Mesenchymal stem cell (in vitro differentiated cells and primary cell): Measurements from ENCODE around the gene CD40LG.

Experiments used
- DNase-seq: peaks from one replicate; pipeline ENCODE4 v3.0.0-alpha.2; 2013
- H2AFZ ChIP-seq: one replicate; pipeline ENCODE4 v1.6.1; 2013; ENCODE audit warnings: low read depth, mild to moderate bottlenecking, control low read depth, inconsistent platforms, low read length, moderate library complexity
- H2AK5ac ChIP-seq: 2 replicates; pipeline ENCODE4 v1.6.1; 2013; ENCODE audit warnings: low read length, moderate library complexity, mild to moderate bottlenecking, inconsistent platforms; ENCODE audit not compliant: severe bottlenecking
- H2BK120ac ChIP-seq: one replicate; pipeline ENCODE4 v1.6.1; 2013; ENCODE audit warnings: low read depth, mild to moderate bottlenecking, inconsistent platforms, low read length, moderate library complexity
- H2BK12ac ChIP-seq, 2 experiments: one replicate each; pipeline ENCODE4 v1.6.1; 2013; ENCODE audit warnings: inconsistent platforms in 2 of 2, low read length in 2 of 2, mild to moderate bottlenecking in 2 of 2, moderate library complexity in 2 of 2, control low read depth in 1 of 2
- H2BK15ac ChIP-seq: one replicate; pipeline ENCODE4 v1.6.1; 2013; ENCODE audit warnings: mild to moderate bottlenecking, low read depth, inconsistent platforms; ENCODE audit not compliant: poor library complexity, severe bottlenecking
- H2BK5ac ChIP-seq: 2 replicates; pipeline ENCODE4 v1.6.1; 2013; ENCODE audit warnings: low read depth, mild to moderate bottlenecking, low read length, control low read depth, inconsistent platforms; ENCODE audit not compliant: poor library complexity, severe bottlenecking
- H3K14ac ChIP-seq, 2 experiments: one replicate each; pipeline ENCODE4 v1.6.1; 2013; ENCODE audit warnings: inconsistent platforms in 2 of 2, low read length in 2 of 2, control low read depth in 1 of 2, mild to moderate bottlenecking in 1 of 2, moderate library complexity in 1 of 2
- H3K18ac ChIP-seq, 2 experiments: one replicate each; pipeline ENCODE4 v1.6.1; 2013; ENCODE audit warnings: inconsistent platforms in 2 of 2, low read length in 2 of 2, control low read depth in 1 of 2, low read depth in 1 of 2, mild to moderate bottlenecking in 1 of 2
- H3K23ac ChIP-seq, 2 experiments: one replicate each; pipeline ENCODE4 v1.6.1; 2013; ENCODE audit warnings: inconsistent platforms in 2 of 2, low read length in 2 of 2, mild to moderate bottlenecking in 2 of 2, moderate library complexity in 2 of 2, control low read depth in 1 of 2
- H3K27ac ChIP-seq: 2 replicates; pipeline ENCODE4 v1.5.1; 2013; ENCODE audit warnings: mild to moderate bottlenecking, moderate library complexity, low read length, control low read depth, inconsistent platforms; ENCODE audit not compliant: poor library complexity, severe bottlenecking
- H3K27me3 ChIP-seq, 2 experiments: 2 replicates each; pipeline versions ENCODE4 v1.6.1 to v1.7.0; 2013; ENCODE audit warnings: low read length in 2 of 2, mild to moderate bottlenecking in 2 of 2, moderate library complexity in 2 of 2, control low read depth in 1 of 2, inconsistent platforms in 1 of 2; ENCODE audit not compliant: control insufficient read depth in 1 of 2, insufficient read depth in 1 of 2
- H3K36me3 ChIP-seq, 2 experiments: 2 replicates each; pipeline versions ENCODE4 v1.6.1 to v1.7.0; 2013; ENCODE audit warnings: low read length in 2 of 2, control low read depth in 1 of 2, inconsistent platforms in 1 of 2, low read depth in 1 of 2, mild to moderate bottlenecking in 1 of 2; ENCODE audit not compliant: insufficient read depth in 2 of 2, control insufficient read depth in 1 of 2
- H3K4ac ChIP-seq, 2 experiments: one replicate each; pipeline ENCODE4 v1.6.1; 2013; ENCODE audit warnings: inconsistent platforms in 2 of 2, low read length in 2 of 2, mild to moderate bottlenecking in 2 of 2, moderate library complexity in 2 of 2, control low read depth in 1 of 2, low read depth in 1 of 2
- H3K4me1 ChIP-seq: 2 replicates; pipeline ENCODE4 v1.6.1; 2013; ENCODE audit warnings: low read depth, low read length, control low read depth; ENCODE audit not compliant: control insufficient read depth, insufficient read depth
- H3K4me2 ChIP-seq: 2 replicates; pipeline ENCODE4 v1.6.1; 2013; ENCODE audit warnings: low read length, mild to moderate bottlenecking, inconsistent platforms; ENCODE audit not compliant: poor library complexity, severe bottlenecking
- H3K4me3 ChIP-seq, 2 experiments: 2 replicates each; pipeline versions ENCODE4 v1.5.1 to v1.7.0; 2013; ENCODE audit warnings: low read length in 2 of 2, mild to moderate bottlenecking in 2 of 2, control low read depth in 1 of 2, low read depth in 1 of 2; ENCODE audit not compliant: insufficient read depth in 1 of 2
- H3K79me1 ChIP-seq: replicated peaks from 2 replicates; pipeline ENCODE4 v1.6.1; 2013; ENCODE audit warnings: mild to moderate bottlenecking, control low read depth, low read length, inconsistent platforms; ENCODE audit not compliant: poor library complexity, severe bottlenecking
- H3K9ac ChIP-seq: 2 replicates; pipeline ENCODE4 v1.7.0; 2013; ENCODE audit warnings: mild to moderate bottlenecking, low read length, moderate library complexity
- H3K9me3 ChIP-seq: 2 replicates; pipeline ENCODE4 v1.7.0; 2013; ENCODE audit warnings: mild to moderate bottlenecking, low read length; ENCODE audit not compliant: control insufficient read depth
- H4K8ac ChIP-seq: one replicate; pipeline ENCODE4 v1.6.1; 2013; ENCODE audit warnings: inconsistent platforms, mild to moderate bottlenecking, low read length, moderate library complexity
- H4K91ac ChIP-seq: one replicate; pipeline ENCODE4 v1.6.1; 2013; ENCODE audit warnings: mild to moderate bottlenecking, low read length, inconsistent platforms
- WGBS: methylation state at CpG from one replicate; pipeline ENCODE4 v1.1.7; 2013; ENCODE audit warnings: mixed read lengths; 5-methylcytosine and 5-hydroxymethylcytosine counted together

The CD40LG gene

GRCh38 chrX:136658151-136658550 is 10.2 kb downstream of the CD40LG start:
- WGBS: 70% methylated on average over 3 of the region's 5 CpGs
- no peak overlapping the region for H2BK120ac ChIP-seq
- H2BK15ac ChIP-seq: no peak overlapping the region
- H3K36me3 ChIP-seq: no peaks in the 10 kb centered on the region
- no peaks in the 10 kb centered on the region for H3K79me1 ChIP-seq
- H3K9me3 ChIP-seq: no peaks in the 10 kb centered on the region
- no peak for DNase-seq
- no peak overlapping the region for H3K4ac ChIP-seq
- H3K4me2 ChIP-seq: no peak overlapping the region
- H2AK5ac ChIP-seq: no peak overlapping the region
- no peak overlapping the region for H3K4me3 ChIP-seq
- no peak overlapping the region for H3K27ac ChIP-seq
- H3K9ac ChIP-seq: no peak overlapping the region
- peaks cover 0 to 21% of the 10 kb centered on the region in 2 experiments for H3K27me3 ChIP-seq
- no peak overlapping the region for H2BK12ac ChIP-seq
- no peak overlapping the region for H3K14ac ChIP-seq
- no peak overlapping the region for H2BK5ac ChIP-seq
- H3K23ac ChIP-seq: no peak overlapping the region
- H4K91ac ChIP-seq: no peak overlapping the region
- no peak overlapping the region for H4K8ac ChIP-seq
- H3K18ac ChIP-seq: no peak overlapping the region
- no peak overlapping the region for H2AFZ ChIP-seq
- no peaks in the 10 kb centered on the region for H3K4me1 ChIP-seq

GRCh38 chrX:136659174-136659573 is 11.2 kb downstream of the CD40LG start:
- H3K23ac ChIP-seq: no peak overlapping the region
- H3K36me3 ChIP-seq: peaks cover 0 to under 1% of the 10 kb centered on the region in 2 experiments
- H2BK15ac ChIP-seq: no peak overlapping the region
- H2BK5ac ChIP-seq: no peak overlapping the region
- 96% methylated on average over 7 of the region's 9 CpGs for WGBS
- H3K79me1 ChIP-seq: no peaks in the 10 kb centered on the region
- no peak overlapping the region for H2BK120ac ChIP-seq
- H2BK12ac ChIP-seq: no peak overlapping the region
- H2AFZ ChIP-seq: no peak overlapping the region
- no peak overlapping the region for H3K9ac ChIP-seq
- H3K4me3 ChIP-seq: no peak overlapping the region
- H3K27ac ChIP-seq: no peak overlapping the region
- peaks cover 0 to 21% of the 10 kb centered on the region in 2 experiments for H3K27me3 ChIP-seq
- H3K4ac ChIP-seq: no peak overlapping the region
- H3K9me3 ChIP-seq: peaks cover 6% of the 10 kb centered on the region
- no peak overlapping the region for H3K18ac ChIP-seq
- H3K4me1 ChIP-seq: no peaks in the 10 kb centered on the region
- H4K8ac ChIP-seq: no peak overlapping the region
- no peak for DNase-seq
- no peak overlapping the region for H3K4me2 ChIP-seq
- H4K91ac ChIP-seq: no peak overlapping the region
- H3K14ac ChIP-seq: no peak overlapping the region
- no peak overlapping the region for H2AK5ac ChIP-seq

- Histone ChIP-seq H4K91ac (no peak overlapping the region), H2BK15ac (no peak overlapping the region), H3K9ac (no peak overlapping the region), H4K8ac (no peak overlapping the region), H2AK5ac (no peak overlapping the region), H3K36me3 (peaks cover 0 to 7% of the 10 kb centered on the region in 2 experiments), H3K18ac (no peak overlapping the region), H2BK12ac (no peak overlapping the region), H3K27ac (no peak overlapping the region), H3K23ac (no peak overlapping the region), H2AFZ (no peak overlapping the region), H3K9me3 (peaks cover 19% of the 10 kb centered on the region), H3K4me2 (no peak overlapping the region), H3K4me1 (no peaks in the 10 kb centered on the region), H2BK120ac (no peak overlapping the region), H3K79me1 (no peaks in the 10 kb centered on the region), H3K4me3 (no peak overlapping the region), H2BK5ac (no peak overlapping the region), H3K27me3 (peaks cover 0 to 21% of the 10 kb centered on the region in 2 experiments), H3K4ac (no peak overlapping the region), H3K14ac (no peak overlapping the region)
- WGBS: 79% methylated on average over 1 of the region's 1 CpG
- no peak for DNase-seq
These were observed 12.9 kb downstream of the CD40LG start for GRCh38 chrX:136660896-136661295.

GRCh38 chrX:136662104-136662503 is 14.1 kb downstream of the CD40LG start:
- no peak overlapping the region for H3K27ac ChIP-seq
- no peak overlapping the region for H4K8ac ChIP-seq
- WGBS: 56% methylated on average over 2 of the region's 2 CpGs
- H3K79me1 ChIP-seq: no peaks in the 10 kb centered on the region
- H3K4me2 ChIP-seq: no peak overlapping the region
- peak; percentile 0 for DNase-seq
- H2BK120ac ChIP-seq: no peak overlapping the region
- no peak overlapping the region for H2BK5ac ChIP-seq
- H3K9me3 ChIP-seq: peaks cover 19% of the 10 kb centered on the region
- no peak overlapping the region for H3K23ac ChIP-seq
- H3K18ac ChIP-seq: no peak overlapping the region
- peaks cover 0 to 17% of the 10 kb centered on the region in 2 experiments for H3K27me3 ChIP-seq
- no peak overlapping the region for H2BK12ac ChIP-seq
- no peak overlapping the region for H2AK5ac ChIP-seq
- H3K4ac ChIP-seq: no peak overlapping the region
- no peak overlapping the region for H4K91ac ChIP-seq
- H3K4me1 ChIP-seq: no peaks in the 10 kb centered on the region
- H3K9ac ChIP-seq: no peak overlapping the region
- no peak overlapping the region for H2AFZ ChIP-seq
- no peak overlapping the region for H2BK15ac ChIP-seq
- no peak overlapping the region for H3K14ac ChIP-seq
- peaks cover 0 to 14% of the 10 kb centered on the region in 2 experiments for H3K36me3 ChIP-seq
- H3K4me3 ChIP-seq: no peak overlapping the region
